GM18907 (cell line): Measurements from ENCODE around the gene AVP.
"Not testable (repeated sequence)": the region's sequence is repeated elsewhere in the genome, so short reads cannot be mapped to it uniquely, and the experiment has no call there.

Experiments
- ATAC-seq: cut with Tn5 transposase; IDR thresholded peaks from one replicate; pipeline ENCODE4 v1.9.1; 2021; ENCODE audit warnings: mild to moderate bottlenecking, moderate library complexity; ENCODE audit not compliant: unreplicated experiment

The AVP gene, protein sequence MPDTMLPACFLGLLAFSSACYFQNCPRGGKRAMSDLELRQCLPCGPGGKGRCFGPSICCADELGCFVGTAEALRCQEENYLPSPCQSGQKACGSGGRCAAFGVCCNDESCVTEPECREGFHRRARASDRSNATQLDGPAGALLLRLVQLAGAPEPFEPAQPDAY

DNA sequence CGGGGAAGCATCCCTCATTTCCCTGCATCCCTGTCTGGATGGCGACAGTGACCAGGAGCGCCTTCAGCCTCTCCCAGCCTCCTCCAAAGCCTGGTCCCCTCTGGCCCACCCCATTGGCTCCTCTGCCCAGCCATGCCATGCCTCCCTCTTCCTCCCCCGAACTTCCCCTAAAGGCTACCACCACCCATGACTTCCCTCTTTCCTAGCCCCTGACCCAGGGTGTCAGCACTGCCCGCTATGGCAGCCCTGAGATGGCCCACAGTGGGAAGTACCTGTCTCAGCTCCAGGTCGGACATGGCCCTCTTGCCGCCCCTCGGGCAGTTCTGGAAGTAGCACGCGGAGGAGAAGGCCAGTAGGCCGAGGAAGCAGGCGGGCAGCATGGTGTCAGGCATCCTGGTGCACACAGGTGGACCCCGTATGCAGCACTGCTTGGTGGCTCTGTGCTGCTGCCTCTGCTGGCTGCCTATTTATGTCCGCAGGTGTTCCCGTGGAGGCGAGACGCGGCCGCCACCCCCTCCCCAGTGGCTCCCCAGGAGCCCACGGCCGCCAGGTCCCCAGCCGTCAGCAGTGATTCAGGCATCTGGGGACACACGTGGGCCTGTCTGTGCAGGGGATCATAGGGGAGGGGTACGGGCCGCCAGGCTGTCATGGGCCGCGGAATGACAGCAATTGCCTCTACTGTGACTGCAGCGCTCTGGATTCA lies at the start of gene AVP:
AVP (minus strand) TSS at position 442 of the 703 bp plus-strand sequence; CDS start at position 392, 50 bp downstream.
- no peak for ATAC-seq

DNA sequence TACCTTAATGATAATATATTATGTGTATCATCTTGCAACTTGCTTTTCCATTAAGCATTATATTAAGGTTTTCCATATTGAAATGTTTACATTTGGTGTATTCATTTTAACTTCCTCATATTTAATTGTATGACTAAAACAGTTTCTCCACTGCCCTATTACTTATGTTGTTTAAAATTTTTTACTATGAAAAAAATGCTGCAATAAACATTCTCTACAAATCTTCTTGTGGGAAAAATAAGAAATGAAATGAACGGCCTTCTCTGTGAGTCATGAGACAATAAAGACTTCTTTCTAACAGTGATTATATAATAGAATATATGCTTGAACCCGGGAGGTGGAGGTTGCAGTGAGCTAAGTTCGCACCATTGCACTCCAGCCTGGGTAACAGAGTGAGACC lies 49.6 kb upstream of the AVP start:
- no peak for ATAC-seq

DNA sequence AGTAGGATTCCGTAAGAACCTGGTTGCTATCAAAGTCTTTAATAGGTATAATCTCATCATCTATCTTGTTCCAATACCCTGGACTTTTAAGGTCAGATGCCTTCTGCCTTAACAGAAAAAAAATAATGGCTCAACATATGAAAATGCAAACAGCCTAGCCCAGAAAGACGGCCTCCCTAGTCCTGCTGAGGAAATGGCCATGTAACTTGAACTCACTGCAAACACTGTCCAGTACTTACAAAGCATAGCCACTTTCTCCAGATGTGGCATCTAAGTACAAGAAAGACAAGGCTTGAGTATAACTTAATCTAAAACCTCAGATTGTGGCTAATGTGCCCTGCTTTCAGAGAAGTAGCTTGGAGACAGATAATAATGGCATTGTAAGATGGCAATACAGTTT lies 48.6 kb upstream of the AVP start:
- ATAC-seq, result no peak

GRCh38 chr20:3130051-3130600 lies 45.6 kb upstream of the AVP start:
- no peak for ATAC-seq

DNA sequence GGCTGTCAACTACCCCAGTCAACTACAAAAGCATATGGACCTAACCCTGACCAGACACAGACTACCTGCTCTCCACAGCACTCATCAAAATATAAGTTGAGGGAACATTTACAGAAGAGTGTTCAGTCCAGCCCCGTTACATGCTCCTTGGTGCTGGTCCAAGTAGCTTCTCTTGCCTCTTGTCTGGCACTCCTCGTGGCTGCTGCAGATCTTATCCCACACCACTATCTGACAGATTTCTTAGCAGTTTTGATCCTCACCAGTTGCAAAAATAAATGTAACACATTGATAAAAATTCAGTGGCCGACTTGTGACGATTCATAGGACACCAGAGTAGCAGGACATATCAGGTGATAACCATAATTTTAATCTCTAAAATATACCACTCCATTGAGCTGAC lies 44.6 kb upstream of the AVP start:
- no peak for ATAC-seq

DNA sequence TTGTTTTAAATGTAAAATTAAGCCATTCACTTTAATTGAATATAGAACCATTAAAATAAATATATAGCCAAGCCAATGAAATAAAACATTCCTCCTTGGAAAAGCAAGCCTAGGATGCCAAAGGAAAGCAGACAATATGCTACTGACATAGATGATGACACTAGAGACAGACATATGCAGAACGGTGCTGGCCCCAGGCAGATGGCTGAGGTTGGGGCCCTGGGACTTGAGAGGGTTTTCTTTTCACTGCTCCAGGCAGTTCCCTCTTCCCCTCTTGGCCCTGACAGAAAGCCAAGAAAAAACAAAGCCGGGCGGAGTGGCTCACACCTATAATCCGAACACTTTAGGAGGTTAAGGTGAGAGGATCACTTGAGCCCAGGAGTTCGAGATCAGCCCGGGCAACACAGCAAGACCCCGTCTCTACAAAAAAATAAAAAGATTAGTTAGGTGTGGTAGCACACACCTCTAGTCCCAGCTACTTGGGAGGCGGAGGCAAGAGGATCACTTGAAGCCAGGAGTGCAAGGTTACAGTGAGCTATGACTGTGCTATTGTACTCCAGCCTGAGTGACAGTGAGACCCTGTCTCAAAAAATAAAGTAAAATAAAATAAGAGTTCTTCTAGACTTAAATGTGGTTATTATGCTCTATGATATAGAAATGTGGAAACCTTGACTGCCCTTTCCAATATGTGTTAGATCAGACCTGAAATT lies 43.9 kb upstream of the AVP start:
- no peak for ATAC-seq

DNA sequence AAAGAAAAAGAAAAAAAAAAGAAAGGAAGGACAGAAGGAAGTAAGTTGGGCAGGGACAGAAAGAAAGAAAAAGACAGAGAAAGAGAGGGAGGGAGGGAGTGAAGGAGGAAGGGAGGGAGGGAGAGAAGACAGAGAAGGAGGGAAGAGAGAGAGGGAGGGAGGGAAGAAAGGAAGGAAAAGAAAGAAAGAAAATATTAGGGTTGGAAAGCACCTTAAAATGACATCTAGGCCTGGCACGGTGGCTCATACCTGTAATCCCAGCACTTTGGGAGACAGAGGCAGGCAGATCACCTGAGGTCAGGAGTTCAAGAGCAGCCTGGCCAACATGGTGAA lies 42.0 kb upstream of the AVP start:
- no peak for ATAC-seq

- ATAC-seq, result not testable (repeated sequence)
These were observed 41.4 kb upstream of the AVP start for GRCh38 chr20:3125776-3126526.

DNA sequence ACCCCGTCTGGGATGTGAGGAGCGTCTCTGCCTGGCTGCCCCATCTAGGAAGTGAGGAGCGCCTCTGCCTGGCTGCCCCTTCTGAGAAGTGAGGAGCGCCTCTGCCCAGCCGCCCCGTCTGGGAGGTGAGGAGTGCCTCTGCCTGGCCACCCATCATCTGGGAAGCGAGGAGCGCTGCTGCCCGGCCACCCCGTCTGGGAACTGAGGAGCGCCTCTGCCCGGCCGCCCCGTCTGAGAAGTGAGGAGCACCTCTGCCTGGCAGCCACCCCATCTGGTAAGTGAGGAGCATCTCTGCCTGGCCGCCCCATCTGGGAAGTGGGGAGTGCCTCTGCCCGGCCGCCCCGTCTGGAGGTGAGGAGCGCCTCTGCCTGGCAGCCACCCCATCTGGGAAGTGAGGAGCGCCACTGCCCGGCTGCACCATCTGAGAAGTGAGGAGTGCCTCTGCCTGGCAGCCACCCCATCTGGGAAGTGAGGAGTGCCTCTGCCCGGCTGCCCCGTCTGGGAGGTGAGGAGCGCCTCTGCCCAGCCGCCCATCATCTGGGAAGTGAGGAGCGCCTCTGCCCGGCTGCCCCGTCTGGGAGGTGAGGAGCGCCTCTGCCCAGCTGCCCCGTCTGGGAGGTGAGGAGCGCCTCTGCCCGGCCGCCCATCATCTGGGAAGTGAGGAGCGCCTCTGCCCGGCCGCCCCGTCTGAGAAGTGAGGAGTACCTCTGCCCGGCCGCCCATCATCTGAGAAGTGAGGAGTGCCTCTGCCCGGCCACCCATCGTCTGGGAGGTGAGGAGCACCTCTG lies 40.4 kb upstream of the AVP start:
- ATAC-seq, result not testable (repeated sequence)

- not testable (repeated sequence) for ATAC-seq
These were observed 39.6 kb upstream of the AVP start for GRCh38 chr20:3124163-3124562.

DNA sequence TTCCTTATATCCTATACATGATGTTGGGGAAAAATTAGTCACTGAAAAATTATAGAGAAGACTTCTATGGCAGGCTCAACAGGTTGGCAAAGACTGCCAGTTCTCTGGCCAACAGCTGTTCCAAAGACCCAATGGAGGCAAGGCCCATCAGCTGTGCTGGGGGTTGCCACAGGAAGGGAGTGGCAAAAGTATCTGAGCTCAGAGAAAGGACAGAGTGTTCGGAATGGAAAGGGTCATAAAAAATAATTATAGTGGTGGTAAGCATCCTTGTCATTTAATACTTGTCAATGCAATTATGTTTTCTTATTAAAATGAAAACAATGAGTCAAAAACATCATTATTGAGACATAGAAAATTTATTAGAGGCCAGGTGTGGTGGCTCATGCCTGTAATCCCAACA lies 39.0 kb upstream of the AVP start:
- ATAC-seq, result no peak

GRCh38 chr20:3121955-3122610 lies 37.6 kb upstream of the AVP start:
- no peak for ATAC-seq

- no peak for ATAC-seq
These were observed 36.9 kb upstream of the AVP start for GRCh38 chr20:3121271-3121911.

DNA sequence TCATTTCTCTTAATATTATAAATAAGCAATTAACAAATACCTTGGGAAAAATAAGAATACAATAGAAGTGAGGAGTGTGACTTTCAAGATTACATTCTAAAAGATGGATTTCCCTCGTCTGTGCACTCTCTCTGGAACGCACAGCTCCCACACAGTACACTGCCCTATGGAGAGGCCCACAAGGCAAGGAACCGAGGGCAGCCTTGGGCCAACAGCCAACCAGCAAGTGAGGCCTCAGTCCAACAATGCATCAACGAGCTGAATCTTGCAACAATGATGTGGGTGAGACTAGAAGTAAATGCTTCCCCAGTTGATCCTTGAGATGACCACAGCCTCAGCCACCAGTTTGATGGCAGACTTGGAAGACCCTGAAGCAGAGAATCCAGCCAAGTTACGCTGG lies 34.5 kb upstream of the AVP start:
- no peak for ATAC-seq

DNA sequence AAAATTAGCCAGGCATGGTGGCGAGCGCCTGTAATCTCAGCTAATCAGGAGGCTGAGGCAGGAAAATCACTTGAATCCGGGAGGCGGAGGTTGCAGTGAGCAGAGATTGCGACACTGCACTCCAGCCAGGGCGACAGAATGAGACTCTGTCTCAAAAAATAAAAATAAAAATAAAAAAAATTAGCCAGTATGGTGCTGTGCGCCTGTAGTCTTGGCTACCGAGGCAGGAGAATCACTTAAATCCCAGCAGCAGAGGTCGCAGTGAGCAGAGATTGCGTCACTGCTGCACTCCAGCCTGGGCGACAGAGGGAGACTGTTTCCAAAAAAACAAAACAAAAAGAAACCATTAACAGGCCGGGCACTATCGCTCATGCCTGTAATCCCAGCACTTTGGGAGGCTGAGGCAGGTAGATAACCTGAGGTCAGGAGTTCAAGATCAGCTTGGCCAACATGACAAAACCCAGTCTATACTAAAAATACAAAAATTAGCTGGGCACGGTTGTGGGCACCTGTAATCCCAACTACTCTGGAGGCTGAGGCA lies 33.4 kb upstream of the AVP start:
- ATAC-seq, result peak; percentile 65

GRCh38 chr20:3116341-3116740 lies 31.8 kb upstream of the AVP start:
- no peak for ATAC-seq

GRCh38 chr20:3115190-3116107 lies 30.9 kb upstream of the AVP start:
- ATAC-seq, result no peak

DNA sequence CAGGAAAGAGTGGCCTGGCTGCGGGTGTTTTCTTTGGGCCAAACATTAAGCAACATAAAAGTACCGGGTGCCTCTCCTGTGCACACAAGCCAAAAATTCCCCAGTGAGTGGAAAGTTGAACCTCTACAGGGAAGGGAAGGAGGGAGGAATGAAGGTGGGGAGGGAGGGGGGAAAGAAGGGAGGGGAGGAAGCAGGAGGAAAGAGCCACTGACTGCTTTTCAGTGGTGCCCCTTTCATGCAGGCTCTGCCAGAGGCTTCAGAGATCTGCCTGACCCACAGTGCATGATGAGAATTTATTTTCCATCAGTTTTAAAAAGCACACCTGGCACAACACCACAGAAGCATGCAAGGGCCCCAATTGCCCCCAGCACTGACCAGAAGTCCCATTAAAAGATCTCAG lies 27.5 kb upstream of the AVP start:
- no peak for ATAC-seq
